A549 (cell line): Measurements from ENCODE around the gene INO80D.

Experiments
- CHD2 ChIP-seq: fragments of 150-350 bp; IDR thresholded peaks from 2 replicates; pipeline ENCODE4 v1.6.1; 2014; ENCODE audit warnings: low read length; ENCODE audit not compliant: partially characterized antibody
- CHD4 ChIP-seq: fragments of 200-600 bp; sonication (generic); IDR thresholded peaks from 2 replicates; pipeline ENCODE4 v1.6.1; 2016; ENCODE audit warnings: antibody characterized with exemption, mild to moderate bottlenecking, borderline replicate concordance
- EP300 ChIP-seq, 2 experiments: fragments of >200 bp; sonication (Bioruptor Twin); formaldehyde crosslinking; IDR thresholded peaks; 2 replicates in 1 of 2; 3 replicates in 1 of 2; pipeline ENCODE4 v1.6.1; 2016 to 2017
- FOSL2 ChIP-seq, 2 experiments: fragments of 450-650 bp in 1 of 2; fragments of >200 bp in 1 of 2; sonication (Bioruptor Twin) in 1 of 2; formaldehyde crosslinking; IDR thresholded peaks; 2 replicates each; pipeline versions ENCODE4 v1.5.0 to v1.6.1; 2016 to 2020; ENCODE audit warnings: mild to moderate bottlenecking in 1 of 2, moderate library complexity in 1 of 2
- KDM1A ChIP-seq: fragments of 200-600 bp; sonication (generic); IDR thresholded peaks from 2 replicates; pipeline ENCODE4 v1.6.1; 2016; ENCODE audit warnings: low read depth, mild to moderate bottlenecking
- NFE2L2 ChIP-seq: fragments of 150-350 bp; conservative IDR thresholded peaks from 2 replicates; pipeline ENCODE4 v1.6.1; 2014; ENCODE audit warnings: low read length
- POLR2A ChIP-seq: IDR thresholded peaks from 2 replicates; pipeline ENCODE4 v1.6.1; 2012; ENCODE audit warnings: mild to moderate bottlenecking, low read length
- TF ChIP-seq, protein P1 (sequence below): IDR thresholded peaks from 2 replicates; pipeline ENCODE4 v1.6.1; 2012; ENCODE audit warnings: low read depth, borderline replicate concordance
- TF ChIP-seq, protein P2 (sequence below): fragments of >200 bp; sonication (Bioruptor Twin); formaldehyde crosslinking; IDR thresholded peaks from 3 replicates; pipeline ENCODE4 v1.5.1; 2016
- TF ChIP-seq, protein P3 (sequence below): fragments of 200-600 bp; sonication (generic); IDR thresholded peaks from 2 replicates; pipeline ENCODE4 v1.6.1; 2016; ENCODE audit warnings: antibody characterized with exemption, mild to moderate bottlenecking, moderate library complexity

DNA sequence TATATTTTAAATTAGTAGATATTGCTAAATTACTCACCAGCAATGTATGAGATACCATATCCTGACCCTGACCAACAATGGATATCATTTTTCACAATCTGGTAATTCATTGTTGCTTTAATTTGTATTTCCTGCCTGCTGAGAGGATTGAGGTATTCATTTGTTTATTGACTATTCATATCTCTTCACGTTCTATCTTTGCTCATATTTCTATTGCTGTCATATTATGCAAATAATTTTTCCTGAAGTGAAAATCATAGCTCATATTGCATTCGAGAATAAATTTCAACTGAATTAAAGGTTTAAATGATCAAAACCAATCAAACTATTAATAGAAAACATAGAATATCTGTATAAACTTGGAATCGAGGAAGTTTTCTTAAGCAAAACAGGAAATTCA lies 31.0 kb downstream of the INO80D start:
- TF ChIP-seq, protein P1, sequence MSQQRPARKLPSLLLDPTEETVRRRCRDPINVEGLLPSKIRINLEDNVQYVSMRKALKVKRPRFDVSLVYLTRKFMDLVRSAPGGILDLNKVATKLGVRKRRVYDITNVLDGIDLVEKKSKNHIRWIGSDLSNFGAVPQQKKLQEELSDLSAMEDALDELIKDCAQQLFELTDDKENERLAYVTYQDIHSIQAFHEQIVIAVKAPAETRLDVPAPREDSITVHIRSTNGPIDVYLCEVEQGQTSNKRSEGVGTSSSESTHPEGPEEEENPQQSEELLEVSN: no peak
- TF ChIP-seq NFE2L2: no peak
- TF ChIP-seq, protein P2, sequence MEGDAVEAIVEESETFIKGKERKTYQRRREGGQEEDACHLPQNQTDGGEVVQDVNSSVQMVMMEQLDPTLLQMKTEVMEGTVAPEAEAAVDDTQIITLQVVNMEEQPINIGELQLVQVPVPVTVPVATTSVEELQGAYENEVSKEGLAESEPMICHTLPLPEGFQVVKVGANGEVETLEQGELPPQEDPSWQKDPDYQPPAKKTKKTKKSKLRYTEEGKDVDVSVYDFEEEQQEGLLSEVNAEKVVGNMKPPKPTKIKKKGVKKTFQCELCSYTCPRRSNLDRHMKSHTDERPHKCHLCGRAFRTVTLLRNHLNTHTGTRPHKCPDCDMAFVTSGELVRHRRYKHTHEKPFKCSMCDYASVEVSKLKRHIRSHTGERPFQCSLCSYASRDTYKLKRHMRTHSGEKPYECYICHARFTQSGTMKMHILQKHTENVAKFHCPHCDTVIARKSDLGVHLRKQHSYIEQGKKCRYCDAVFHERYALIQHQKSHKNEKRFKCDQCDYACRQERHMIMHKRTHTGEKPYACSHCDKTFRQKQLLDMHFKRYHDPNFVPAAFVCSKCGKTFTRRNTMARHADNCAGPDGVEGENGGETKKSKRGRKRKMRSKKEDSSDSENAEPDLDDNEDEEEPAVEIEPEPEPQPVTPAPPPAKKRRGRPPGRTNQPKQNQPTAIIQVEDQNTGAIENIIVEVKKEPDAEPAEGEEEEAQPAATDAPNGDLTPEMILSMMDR: no peak
- TF ChIP-seq, protein P3, sequence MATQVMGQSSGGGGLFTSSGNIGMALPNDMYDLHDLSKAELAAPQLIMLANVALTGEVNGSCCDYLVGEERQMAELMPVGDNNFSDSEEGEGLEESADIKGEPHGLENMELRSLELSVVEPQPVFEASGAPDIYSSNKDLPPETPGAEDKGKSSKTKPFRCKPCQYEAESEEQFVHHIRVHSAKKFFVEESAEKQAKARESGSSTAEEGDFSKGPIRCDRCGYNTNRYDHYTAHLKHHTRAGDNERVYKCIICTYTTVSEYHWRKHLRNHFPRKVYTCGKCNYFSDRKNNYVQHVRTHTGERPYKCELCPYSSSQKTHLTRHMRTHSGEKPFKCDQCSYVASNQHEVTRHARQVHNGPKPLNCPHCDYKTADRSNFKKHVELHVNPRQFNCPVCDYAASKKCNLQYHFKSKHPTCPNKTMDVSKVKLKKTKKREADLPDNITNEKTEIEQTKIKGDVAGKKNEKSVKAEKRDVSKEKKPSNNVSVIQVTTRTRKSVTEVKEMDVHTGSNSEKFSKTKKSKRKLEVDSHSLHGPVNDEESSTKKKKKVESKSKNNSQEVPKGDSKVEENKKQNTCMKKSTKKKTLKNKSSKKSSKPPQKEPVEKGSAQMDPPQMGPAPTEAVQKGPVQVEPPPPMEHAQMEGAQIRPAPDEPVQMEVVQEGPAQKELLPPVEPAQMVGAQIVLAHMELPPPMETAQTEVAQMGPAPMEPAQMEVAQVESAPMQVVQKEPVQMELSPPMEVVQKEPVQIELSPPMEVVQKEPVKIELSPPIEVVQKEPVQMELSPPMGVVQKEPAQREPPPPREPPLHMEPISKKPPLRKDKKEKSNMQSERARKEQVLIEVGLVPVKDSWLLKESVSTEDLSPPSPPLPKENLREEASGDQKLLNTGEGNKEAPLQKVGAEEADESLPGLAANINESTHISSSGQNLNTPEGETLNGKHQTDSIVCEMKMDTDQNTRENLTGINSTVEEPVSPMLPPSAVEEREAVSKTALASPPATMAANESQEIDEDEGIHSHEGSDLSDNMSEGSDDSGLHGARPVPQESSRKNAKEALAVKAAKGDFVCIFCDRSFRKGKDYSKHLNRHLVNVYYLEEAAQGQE: no peak
- TF ChIP-seq FOSL2 (IDR thresholded peaks at IDR 0.05): no peak
- TF ChIP-seq FOSL2 (CRISPR knock-in tag; IDR thresholded peaks at IDR 0.05): no peak
- TF ChIP-seq CHD2: no peak
- no peak for TF ChIP-seq EP300 (IDR thresholded peaks at IDR 0.05)
- no peak for TF ChIP-seq POLR2A
- no peak for TF ChIP-seq KDM1A
- TF ChIP-seq CHD4: no peak
